Measurements from ENCODE around the gene PRKCE. TPM values are rescaled to one million over a fixed set of nuclear protein-coding genes. Genes with fewer than 3 reads are reported as not detected.

Gene PRKCE
- total RNA-seq, 1 experiment from 2014 or later, result 12.1 TPM

DNA sequence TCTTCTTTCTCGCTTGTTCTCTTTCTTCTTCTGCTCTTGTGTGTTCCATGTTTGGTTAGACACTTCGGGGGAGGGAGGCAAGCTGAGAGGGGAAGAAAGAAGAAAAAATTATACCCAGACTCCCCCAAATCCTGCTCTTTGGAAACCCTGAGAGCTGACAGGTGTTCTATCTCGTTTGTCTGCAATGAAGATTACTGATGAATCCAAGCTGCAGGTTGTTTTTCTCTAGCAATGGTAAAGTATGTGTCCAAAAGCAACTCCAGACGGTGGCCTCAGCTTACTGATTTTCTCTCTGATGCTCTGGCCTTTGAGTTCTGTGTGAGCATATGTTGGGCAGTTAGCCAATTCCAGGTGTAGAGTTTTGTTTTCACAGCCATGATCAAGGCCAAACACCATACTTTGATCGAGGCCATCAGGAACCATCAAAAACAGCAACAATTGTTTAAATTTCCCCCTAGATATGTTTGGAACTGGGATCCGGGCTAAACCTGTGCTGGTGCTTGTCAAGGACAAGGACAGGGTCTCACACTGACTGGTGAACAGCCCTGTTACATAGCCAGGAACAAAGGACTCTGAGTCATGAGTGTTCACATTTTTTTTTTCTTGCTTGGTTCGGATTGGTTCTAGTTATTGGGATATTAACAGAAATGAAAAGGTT is 142.0 kb downstream of the PRKCE start:
- no peaks in the 10 kb centered on the region for H3K36me3 Mint-ChIP-seq (ENCODE audit: insufficient read depth, unreplicated experiment)
- POLR2A ChIA-PET, result interaction anchor here (0.7 kb wide), 2 partner anchors 40 to 108 kb away, joined by 3 to 4 read pairs; no protein-coding TSS in a partner anchor
- H3K27me3 Mint-ChIP-seq (ENCODE audit: insufficient read depth, unreplicated experiment), result no peaks in the 10 kb centered on the region
- no peaks in the 10 kb centered on the region for H3K4me1 Mint-ChIP-seq (ENCODE audit: insufficient read depth, unreplicated experiment)
- H3K4me3 Mint-ChIP-seq (ENCODE audit: unreplicated experiment), result no peak overlapping the region
- DNase-seq (ENCODE audit: unreplicated experiment), result no peak
- CTCF ChIA-PET, result interaction anchor here (2.9 kb wide), 1 partner anchor 14 kb away, joined by 12 read pairs; no protein-coding TSS in a partner anchor
- TF ChIP-seq, protein P1, sequence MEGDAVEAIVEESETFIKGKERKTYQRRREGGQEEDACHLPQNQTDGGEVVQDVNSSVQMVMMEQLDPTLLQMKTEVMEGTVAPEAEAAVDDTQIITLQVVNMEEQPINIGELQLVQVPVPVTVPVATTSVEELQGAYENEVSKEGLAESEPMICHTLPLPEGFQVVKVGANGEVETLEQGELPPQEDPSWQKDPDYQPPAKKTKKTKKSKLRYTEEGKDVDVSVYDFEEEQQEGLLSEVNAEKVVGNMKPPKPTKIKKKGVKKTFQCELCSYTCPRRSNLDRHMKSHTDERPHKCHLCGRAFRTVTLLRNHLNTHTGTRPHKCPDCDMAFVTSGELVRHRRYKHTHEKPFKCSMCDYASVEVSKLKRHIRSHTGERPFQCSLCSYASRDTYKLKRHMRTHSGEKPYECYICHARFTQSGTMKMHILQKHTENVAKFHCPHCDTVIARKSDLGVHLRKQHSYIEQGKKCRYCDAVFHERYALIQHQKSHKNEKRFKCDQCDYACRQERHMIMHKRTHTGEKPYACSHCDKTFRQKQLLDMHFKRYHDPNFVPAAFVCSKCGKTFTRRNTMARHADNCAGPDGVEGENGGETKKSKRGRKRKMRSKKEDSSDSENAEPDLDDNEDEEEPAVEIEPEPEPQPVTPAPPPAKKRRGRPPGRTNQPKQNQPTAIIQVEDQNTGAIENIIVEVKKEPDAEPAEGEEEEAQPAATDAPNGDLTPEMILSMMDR (IDR thresholded peaks at IDR 0.05; ENCODE audit: unreplicated experiment), result no peak
- no peak overlapping the region for H3K27ac Mint-ChIP-seq (ENCODE audit: low read depth, unreplicated experiment)
- intact Hi-C loops (cut with micrococcal nuclease), result no loop called here
- no TSS peak for BruUV-seq (replicated peaks)
- H3K9me3 Mint-ChIP-seq (ENCODE audit: unreplicated experiment), result no peaks in the 10 kb centered on the region

DNA sequence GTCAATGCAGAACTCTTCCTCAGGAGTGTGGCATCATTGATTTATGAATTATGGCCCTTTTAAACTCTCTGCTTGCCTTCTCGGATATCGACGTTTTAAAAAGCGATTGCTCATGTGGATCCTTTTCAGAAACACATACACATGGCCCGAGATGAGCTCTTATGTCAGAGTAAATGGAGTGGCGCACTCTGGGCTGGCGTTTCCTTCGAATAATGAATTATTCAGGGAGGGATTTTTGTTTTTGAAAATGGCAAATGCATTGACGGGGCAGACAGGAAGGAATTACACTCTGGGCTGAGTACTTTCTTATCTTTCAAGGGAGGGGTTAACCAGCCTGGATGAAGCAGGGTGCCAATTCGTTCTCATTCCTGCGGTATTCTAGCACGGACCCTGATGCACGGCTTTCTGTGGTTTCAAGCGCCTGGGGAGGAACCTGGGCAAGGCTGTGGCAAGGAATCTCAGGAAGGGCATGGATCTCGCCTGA is 142.7 kb downstream of the PRKCE start:
- H3K4me3 Mint-ChIP-seq (ENCODE audit: unreplicated experiment), result no peak overlapping the region
- no peaks in the 10 kb centered on the region for H3K27me3 Mint-ChIP-seq (ENCODE audit: insufficient read depth, unreplicated experiment)
- no peaks in the 10 kb centered on the region for H3K4me1 Mint-ChIP-seq (ENCODE audit: insufficient read depth, unreplicated experiment)
- POLR2A ChIA-PET, result no interaction called here
- H3K27ac Mint-ChIP-seq (ENCODE audit: low read depth, unreplicated experiment), result no peak overlapping the region
- H3K9me3 Mint-ChIP-seq (ENCODE audit: unreplicated experiment), result no peaks in the 10 kb centered on the region
- H3K36me3 Mint-ChIP-seq (ENCODE audit: insufficient read depth, unreplicated experiment), result no peaks in the 10 kb centered on the region
- TF ChIP-seq, protein P1 (IDR thresholded peaks at IDR 0.05; ENCODE audit: unreplicated experiment), result no peak
- CTCF ChIA-PET, result no interaction called here
- intact Hi-C loops (cut with micrococcal nuclease), result no loop called here
- BruUV-seq (replicated peaks), result no TSS peak
- DNase-seq (ENCODE audit: unreplicated experiment), result no peak

DNA sequence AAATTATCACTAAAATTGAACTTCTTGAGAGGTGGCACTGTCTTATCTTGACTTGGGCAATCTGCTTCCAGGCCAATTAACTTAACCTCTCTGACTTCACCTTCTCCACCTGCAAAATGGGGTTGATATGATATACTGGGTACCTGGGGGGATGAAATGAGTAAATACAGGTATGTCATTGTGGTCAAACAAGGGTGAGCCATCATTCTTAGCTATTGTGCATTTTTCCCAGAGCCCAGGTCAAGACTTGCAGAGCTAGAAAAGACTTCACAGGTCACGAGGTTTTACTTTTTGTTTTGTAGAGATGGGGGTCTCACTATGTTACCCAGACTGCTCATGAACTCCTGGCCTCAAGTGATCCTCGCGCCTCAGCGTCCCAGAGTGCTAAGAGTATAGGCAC is 145.0 kb downstream of the PRKCE start:
- POLR2A ChIA-PET, result interaction anchor here (0.9 to 3.0 kb wide), 3 partner anchors 20 to 57 kb away, joined by 3 to 8 read pairs (median 4); no protein-coding TSS in a partner anchor
- H3K27me3 Mint-ChIP-seq (ENCODE audit: insufficient read depth, unreplicated experiment), result no peaks in the 10 kb centered on the region
- CTCF ChIA-PET, result interaction anchor here (0.8 to 3.9 kb wide), 2 partner anchors 12 to 17 kb away, joined by 3 to 20 read pairs; no protein-coding TSS in a partner anchor
- TF ChIP-seq, protein P1 (IDR thresholded peaks at IDR 0.05; ENCODE audit: unreplicated experiment), result no peak
- intact Hi-C loops (cut with micrococcal nuclease), result no loop called here
- H3K9me3 Mint-ChIP-seq (ENCODE audit: unreplicated experiment), result no peaks in the 10 kb centered on the region
- no peak overlapping the region for H3K27ac Mint-ChIP-seq (ENCODE audit: low read depth, unreplicated experiment)
- DNase-seq (ENCODE audit: unreplicated experiment), result no peak
- H3K4me3 Mint-ChIP-seq (ENCODE audit: unreplicated experiment), result no peak overlapping the region
- BruUV-seq (replicated peaks), result no TSS peak
- H3K4me1 Mint-ChIP-seq (ENCODE audit: insufficient read depth, unreplicated experiment), result no peaks in the 10 kb centered on the region
- no peaks in the 10 kb centered on the region for H3K36me3 Mint-ChIP-seq (ENCODE audit: insufficient read depth, unreplicated experiment)

DNA sequence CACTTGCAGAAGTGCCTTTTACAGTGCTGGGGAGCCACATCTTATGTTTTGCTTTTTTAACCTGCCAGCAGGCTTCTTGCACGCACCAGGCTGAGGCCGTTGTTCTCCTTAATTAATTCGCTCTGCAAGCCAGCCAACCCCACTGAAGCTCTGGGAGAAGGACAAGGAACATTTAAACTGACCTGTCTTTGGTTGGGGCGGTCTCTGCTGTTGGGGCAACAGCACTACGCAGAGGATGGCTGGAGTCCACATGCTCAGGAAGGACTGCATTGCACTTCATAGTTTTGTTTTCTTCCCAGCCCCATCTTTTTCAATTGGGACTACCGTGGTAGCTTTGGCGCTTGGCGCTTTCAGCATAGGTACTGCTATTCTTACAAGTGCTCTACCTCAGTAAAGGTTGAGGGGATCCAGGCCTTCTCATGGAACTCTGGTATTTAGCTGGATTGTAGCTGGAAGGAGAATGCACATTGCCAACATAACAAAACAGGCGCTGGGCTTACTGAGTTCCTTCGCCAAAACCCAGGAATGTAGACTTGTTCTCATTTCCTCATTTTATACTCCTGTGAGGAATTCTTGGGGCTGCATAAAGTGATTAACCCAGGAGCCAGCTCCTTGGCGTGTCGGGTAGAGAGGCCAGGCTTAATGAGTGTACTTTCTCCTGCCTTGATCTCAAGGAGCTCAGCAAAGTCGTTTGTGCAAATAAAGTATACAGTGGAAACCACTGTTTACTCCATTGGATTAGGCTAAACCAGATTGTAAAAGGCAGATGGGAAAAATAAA is 146.2 kb downstream of the PRKCE start:
- no peaks in the 10 kb centered on the region for H3K9me3 Mint-ChIP-seq (ENCODE audit: unreplicated experiment)
- intact Hi-C loops (cut with micrococcal nuclease), result no loop called here
- no peaks in the 10 kb centered on the region for H3K4me1 Mint-ChIP-seq (ENCODE audit: insufficient read depth, unreplicated experiment)
- BruUV-seq (replicated peaks), result no TSS peak
- no peak for DNase-seq (ENCODE audit: unreplicated experiment)
- no peaks in the 10 kb centered on the region for H3K36me3 Mint-ChIP-seq (ENCODE audit: insufficient read depth, unreplicated experiment)
- H3K4me3 Mint-ChIP-seq (ENCODE audit: unreplicated experiment), result no peak overlapping the region
- no peaks in the 10 kb centered on the region for H3K27me3 Mint-ChIP-seq (ENCODE audit: insufficient read depth, unreplicated experiment)
- ChIA-PET POLR2A (interaction anchor here (0.6 to 3.0 kb wide), 4 partner anchors 10 to 171 kb away, joined by 3 to 8 read pairs (median 3); no protein-coding TSS in a partner anchor), CTCF (interaction anchor here (0.6 to 3.9 kb wide), 3 partner anchors 10 to 18 kb away, joined by 3 to 20 read pairs (median 3); no protein-coding TSS in a partner anchor)
- H3K27ac Mint-ChIP-seq (ENCODE audit: low read depth, unreplicated experiment), result no peak overlapping the region
- TF ChIP-seq, protein P1 (IDR thresholded peaks at IDR 0.05; ENCODE audit: unreplicated experiment), result no peak

Data from MCF 10A (cell line).